ENCODE data around the gene GPRIN1. TPM values are rescaled to one million over a fixed set of nuclear protein-coding genes. Genes with fewer than 3 reads are reported as not detected.

The GPRIN1 gene
- total RNA-seq, 1 experiment from 2014 or later: 1.9 TPM

- H3K79me2 ChIP-seq (ENCODE audit: low read length): no peaks in the 10 kb centered on the region
- no peaks in the 10 kb centered on the region for H4K20me1 ChIP-seq (ENCODE audit: insufficient read depth, low read depth, low read length)
- H3K4me2 ChIP-seq (ENCODE audit: low read depth, low read length, poor library complexity, severe bottlenecking): no peak within 1 kb of the TSS
- no peak within 1 kb of the TSS for H3K4me3 ChIP-seq (ENCODE audit: low read length)
- H3K9me2 ChIP-seq (replicated peaks; ENCODE audit: insufficient read depth, low read length): no peaks in the 10 kb centered on the region
- no peak within 1 kb of the TSS for H2AFZ ChIP-seq (ENCODE audit: low read length)
- no peaks in the 10 kb centered on the region for H3K36me3 ChIP-seq (ENCODE audit: insufficient read depth, low read length)
- no peak for DNase-seq
- no peaks in the 10 kb centered on the region for H3K27me3 ChIP-seq (ENCODE audit: low read length)
- no peak within 1 kb of the TSS for H3K9ac ChIP-seq (ENCODE audit: low read length)
- H3K4me1 ChIP-seq (ENCODE audit: low read length): peaks cover 20% of the 10 kb centered on the region
- no peaks in the 10 kb centered on the region for H3K9me3 ChIP-seq (ENCODE audit: low read length)
- no peak within 1 kb of the TSS for H3K27ac ChIP-seq (ENCODE audit: low read length)
Observed at GRCh38 chr5:176548967-176549444, 61.0 kb downstream of the GPRIN1 start, which contains the start of gene CDHR2. Gene CDHR2, plus strand, starts transcription at chr5:176549342. Its CDS starts 16,011 bp downstream, at chr5:176565353.

DNA sequence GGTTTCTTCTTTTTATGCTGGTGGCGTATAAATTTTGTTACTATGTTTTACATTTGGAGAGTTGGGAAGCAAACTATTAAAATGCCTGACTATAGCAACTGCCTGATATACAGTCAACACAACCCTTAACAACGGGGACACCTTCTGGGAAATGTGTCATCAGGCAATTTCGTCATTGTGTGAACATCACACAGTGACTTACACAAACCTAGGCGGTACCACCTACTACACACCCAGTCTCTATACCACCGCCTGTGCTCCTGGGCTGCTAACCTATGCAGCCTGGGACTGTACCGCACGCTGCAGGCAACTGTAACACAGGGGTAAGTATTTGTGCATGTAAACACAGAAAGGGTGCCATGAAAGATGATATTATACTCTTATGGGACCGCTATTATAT lies 62.2 kb downstream of the GPRIN1 start:
- Histone ChIP-seq H3K4me2 (ENCODE audit: low read depth, low read length, poor library complexity, severe bottlenecking) (no peak overlapping the region), H2AFZ (ENCODE audit: low read length) (no peak overlapping the region), H3K36me3 (ENCODE audit: insufficient read depth, low read length) (no peaks in the 10 kb centered on the region), H3K79me2 (ENCODE audit: low read length) (peaks cover 3% of the 10 kb centered on the region; the same call in 1 of the 2 replicates), H3K9me3 (ENCODE audit: low read length) (no peaks in the 10 kb centered on the region), H3K4me3 (ENCODE audit: low read length) (no peak overlapping the region), H3K27ac (ENCODE audit: low read length) (no peak overlapping the region), H3K4me1 (ENCODE audit: low read length) (peaks cover 22% of the 10 kb centered on the region), H4K20me1 (ENCODE audit: insufficient read depth, low read depth, low read length) (no peaks in the 10 kb centered on the region), H3K27me3 (ENCODE audit: low read length) (no peaks in the 10 kb centered on the region), H3K9me2 (replicated peaks; ENCODE audit: insufficient read depth, low read length) (no peaks in the 10 kb centered on the region), H3K9ac (ENCODE audit: low read length) (no peak overlapping the region)
- DNase-seq: no peak

Small RNA genes within 50 kb of the gene (small RNA-seq; reads per million reads assigned to genes)
- gene MIR4281 (not detected), gene RF00019 (not detected), gene RN7SL684P (not detected)

Other genes with a start within 250 kb of the GPRIN1 start
- gene KIAA1191, start 248.4 kb downstream of the GPRIN1 start, total RNA-seq (2014; rRNA removed; shearing (Covaris generic); ENCODE audit: low replicate concordance): 40.8 and 57.5 TPM in 2 replicates
- 4.8 and 5.8 TPM in 2 replicates for gene ARL10, start 244.7 kb downstream of the GPRIN1 start, total RNA-seq (2014; rRNA removed; shearing (Covaris generic); ENCODE audit: low replicate concordance)
- 19.8 and 57.5 TPM in 2 replicates for gene NOP16, start 221.6 kb downstream of the GPRIN1 start, total RNA-seq (2014; rRNA removed; shearing (Covaris generic); ENCODE audit: low replicate concordance)
- 146 and 207 TPM in 2 replicates for gene HIGD2A, start 221.4 kb downstream of the GPRIN1 start, total RNA-seq (2014; rRNA removed; shearing (Covaris generic); ENCODE audit: low replicate concordance)
- 31.7 and 78.9 TPM in 2 replicates for gene CLTB, start 193.6 kb downstream of the GPRIN1 start, total RNA-seq (2014; rRNA removed; shearing (Covaris generic); ENCODE audit: low replicate concordance)
- gene FAF2, start 161.8 kb downstream of the GPRIN1 start, total RNA-seq (2014; rRNA removed; shearing (Covaris generic); ENCODE audit: low replicate concordance): 22.9 and 37.5 TPM in 2 replicates
- gene RNF44, start 72.8 kb downstream of the GPRIN1 start, total RNA-seq (2014; rRNA removed; shearing (Covaris generic); ENCODE audit: low replicate concordance): 33.1 and 55.8 TPM in 2 replicates
- 0.04 and 0.07 TPM in 2 replicates for gene CDHR2, start 60.8 kb downstream of the GPRIN1 start, total RNA-seq (2014; rRNA removed; shearing (Covaris generic); ENCODE audit: low replicate concordance)
- not detected in 2 replicates for gene SNCB, start 20.4 kb upstream of the GPRIN1 start, total RNA-seq (2014; rRNA removed; shearing (Covaris generic); ENCODE audit: low replicate concordance)
- not detected in 2 replicates for gene EIF4E1B, start 20.5 kb upstream of the GPRIN1 start, total RNA-seq (2014; rRNA removed; shearing (Covaris generic); ENCODE audit: low replicate concordance)
- 4.8 and 14.4 TPM in 2 replicates for gene TSPAN17, start 37.3 kb upstream of the GPRIN1 start, total RNA-seq (2014; rRNA removed; shearing (Covaris generic); ENCODE audit: low replicate concordance)
- gene UNC5A, start 200.4 kb upstream of the GPRIN1 start, total RNA-seq (2014; rRNA removed; shearing (Covaris generic); ENCODE audit: low replicate concordance): not detected in 2 replicates